B cell (primary cell): Measurements from ENCODE around the gene SMIM21.

ENCODE experiments used
- CTCF ChIP-seq: fragments of 200-600 bp; IDR thresholded peaks from one replicate; pipeline ENCODE4 v1.8.0; 2022; ENCODE audit warnings: antibody characterized with exemption, mild to moderate bottlenecking
- EZH2 ChIP-seq: IDR thresholded peaks from 2 replicates; pipeline ENCODE4 v1.6.1; 2012; ENCODE audit warnings: borderline replicate concordance, low read depth, mild to moderate bottlenecking, moderate library complexity, low read length; ENCODE audit not compliant: insufficient read depth, poor library complexity, severe bottlenecking

GRCh38 chr18:75437979-75438378, 10.5 kb upstream of the SMIM21 start:
- TF ChIP-seq CTCF (no peak), EZH2 (no peak)
